GM12865 (cell line): ENCODE data around the gene GAS6.

Experiments used
- DNase-seq: peaks from one replicate; pipeline ENCODE4 v3.0.0; 2010; ENCODE audit warnings: low read depth
- H3K4me3 ChIP-seq: 2 replicates; pipeline ENCODE4 v1.5.1; 2011; ENCODE audit warnings: mild to moderate bottlenecking, low read depth, low read length, control low read depth
- TF ChIP-seq, protein P1 (sequence below): IDR thresholded peaks from 2 replicates; pipeline ENCODE4 v1.5.1; 2011; ENCODE audit warnings: low read length, control low read depth, low read depth, inconsistent platforms; ENCODE audit not compliant: insufficient read depth; ENCODE audit errors: missing control alignments

Gene GAS6

DNA sequence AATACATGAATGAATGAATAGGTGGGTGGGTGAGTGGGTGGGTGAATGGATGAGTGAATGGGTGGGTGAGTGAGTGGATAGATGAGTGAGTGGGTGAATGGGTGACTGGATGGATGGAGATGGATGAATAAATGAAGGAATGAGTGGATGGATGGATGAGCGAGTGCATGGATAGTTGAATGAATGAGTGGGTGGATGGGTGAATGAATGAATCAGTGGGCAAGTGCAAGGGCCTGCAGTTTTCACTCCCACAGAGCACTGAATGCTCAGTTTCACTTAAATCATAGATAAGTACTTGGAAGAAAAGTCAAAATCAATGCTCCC is 12.4 kb downstream of the GAS6 start:
- no peak overlapping the region for H3K4me3 ChIP-seq
- DNase-seq, result no peak
- TF ChIP-seq, protein P1, sequence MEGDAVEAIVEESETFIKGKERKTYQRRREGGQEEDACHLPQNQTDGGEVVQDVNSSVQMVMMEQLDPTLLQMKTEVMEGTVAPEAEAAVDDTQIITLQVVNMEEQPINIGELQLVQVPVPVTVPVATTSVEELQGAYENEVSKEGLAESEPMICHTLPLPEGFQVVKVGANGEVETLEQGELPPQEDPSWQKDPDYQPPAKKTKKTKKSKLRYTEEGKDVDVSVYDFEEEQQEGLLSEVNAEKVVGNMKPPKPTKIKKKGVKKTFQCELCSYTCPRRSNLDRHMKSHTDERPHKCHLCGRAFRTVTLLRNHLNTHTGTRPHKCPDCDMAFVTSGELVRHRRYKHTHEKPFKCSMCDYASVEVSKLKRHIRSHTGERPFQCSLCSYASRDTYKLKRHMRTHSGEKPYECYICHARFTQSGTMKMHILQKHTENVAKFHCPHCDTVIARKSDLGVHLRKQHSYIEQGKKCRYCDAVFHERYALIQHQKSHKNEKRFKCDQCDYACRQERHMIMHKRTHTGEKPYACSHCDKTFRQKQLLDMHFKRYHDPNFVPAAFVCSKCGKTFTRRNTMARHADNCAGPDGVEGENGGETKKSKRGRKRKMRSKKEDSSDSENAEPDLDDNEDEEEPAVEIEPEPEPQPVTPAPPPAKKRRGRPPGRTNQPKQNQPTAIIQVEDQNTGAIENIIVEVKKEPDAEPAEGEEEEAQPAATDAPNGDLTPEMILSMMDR, result no peak

DNA sequence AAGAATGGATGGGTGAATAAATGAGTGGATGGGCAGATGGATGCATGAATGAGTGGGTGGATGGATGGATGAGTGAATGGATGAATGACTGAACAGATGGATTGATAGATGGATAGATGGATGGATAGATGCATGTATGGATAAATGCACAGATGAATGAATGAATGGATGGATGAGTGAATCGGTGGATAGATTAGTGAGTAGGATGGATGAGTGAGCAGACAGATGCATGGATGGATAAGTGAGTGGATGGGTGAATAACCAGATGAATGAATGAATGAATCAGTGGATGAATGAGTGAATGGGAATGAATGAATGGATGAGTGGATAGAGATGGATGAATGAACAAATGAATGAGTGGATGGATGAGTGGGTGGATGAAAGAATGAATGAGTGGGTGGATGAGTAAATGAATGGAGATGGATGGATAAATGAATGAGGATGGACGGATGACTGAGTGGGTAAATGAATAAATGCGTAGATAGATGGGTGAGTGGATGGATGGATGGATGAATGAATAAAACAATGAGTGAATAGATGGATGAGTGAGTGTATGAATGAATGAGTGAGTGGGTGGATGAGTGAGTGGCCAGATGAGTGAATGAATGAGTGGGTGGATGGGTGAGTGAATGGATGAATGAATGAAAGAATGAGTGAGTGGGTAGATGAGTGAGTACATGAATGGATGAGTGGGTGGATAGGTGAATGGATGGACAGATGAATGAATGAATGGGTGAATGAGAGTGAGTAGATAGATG is 13.0 kb downstream of the GAS6 start:
- H3K4me3 ChIP-seq, result no peak overlapping the region
- DNase-seq, result no peak
- TF ChIP-seq, protein P1, result no peak

DNA sequence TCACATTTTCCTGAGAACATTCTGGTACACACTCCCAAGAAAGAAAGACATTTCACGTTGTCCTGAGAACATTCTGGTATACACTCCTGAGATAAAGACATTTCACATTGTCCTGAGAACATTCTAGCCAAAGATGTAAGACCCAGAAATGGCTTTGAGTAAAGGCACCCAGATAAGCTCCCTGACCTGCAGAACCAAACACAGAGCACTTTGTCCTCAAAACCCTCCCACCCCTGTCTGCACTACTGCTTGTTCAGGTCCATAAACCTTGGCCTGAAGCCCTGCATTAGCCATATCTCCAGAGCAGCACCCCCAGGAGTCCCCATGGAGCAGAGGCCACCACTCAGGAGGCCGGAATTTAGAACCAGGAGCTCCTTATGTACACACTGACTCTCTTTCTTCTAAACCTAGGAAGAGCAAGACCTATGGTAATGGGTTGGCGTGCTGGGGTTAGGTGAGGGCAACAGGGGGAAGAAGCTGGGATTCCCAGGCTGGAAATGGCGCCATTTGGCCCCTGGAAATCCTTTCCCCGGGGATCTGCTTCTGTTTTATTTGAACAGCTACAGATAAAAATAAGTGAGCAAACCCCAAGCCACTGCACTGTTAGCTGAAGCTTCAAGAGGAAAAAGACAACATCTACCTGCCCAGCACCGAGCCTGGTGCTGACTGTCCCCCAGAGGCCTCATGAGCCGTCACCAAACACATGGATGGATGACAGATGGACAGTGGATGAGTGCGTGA is 13.7 kb downstream of the GAS6 start:
- DNase-seq, result no peak
- TF ChIP-seq, protein P1, result no peak
- H3K4me3 ChIP-seq, result no peak overlapping the region

DNA sequence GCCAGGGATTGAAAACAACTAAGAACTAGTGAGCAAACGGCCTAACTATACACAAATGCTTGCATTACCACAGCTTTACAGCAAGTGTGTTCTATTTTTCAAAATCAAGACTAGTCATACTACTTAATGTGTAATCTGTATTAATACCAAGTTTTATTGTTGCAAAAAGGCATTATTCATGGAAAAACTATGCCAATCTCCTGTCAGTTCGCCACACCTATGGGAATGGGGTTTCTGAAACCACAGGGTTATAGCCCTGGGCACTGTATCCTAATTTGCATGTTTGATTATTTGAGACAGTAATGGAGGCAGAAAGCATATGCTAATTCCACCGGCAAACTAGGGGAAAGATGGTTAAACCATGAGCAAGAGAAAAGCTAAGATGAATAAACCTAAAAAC is 14.3 kb downstream of the GAS6 start:
- DNase-seq, result no peak
- H3K4me3 ChIP-seq, result no peak overlapping the region
- TF ChIP-seq, protein P1, result no peak

DNA sequence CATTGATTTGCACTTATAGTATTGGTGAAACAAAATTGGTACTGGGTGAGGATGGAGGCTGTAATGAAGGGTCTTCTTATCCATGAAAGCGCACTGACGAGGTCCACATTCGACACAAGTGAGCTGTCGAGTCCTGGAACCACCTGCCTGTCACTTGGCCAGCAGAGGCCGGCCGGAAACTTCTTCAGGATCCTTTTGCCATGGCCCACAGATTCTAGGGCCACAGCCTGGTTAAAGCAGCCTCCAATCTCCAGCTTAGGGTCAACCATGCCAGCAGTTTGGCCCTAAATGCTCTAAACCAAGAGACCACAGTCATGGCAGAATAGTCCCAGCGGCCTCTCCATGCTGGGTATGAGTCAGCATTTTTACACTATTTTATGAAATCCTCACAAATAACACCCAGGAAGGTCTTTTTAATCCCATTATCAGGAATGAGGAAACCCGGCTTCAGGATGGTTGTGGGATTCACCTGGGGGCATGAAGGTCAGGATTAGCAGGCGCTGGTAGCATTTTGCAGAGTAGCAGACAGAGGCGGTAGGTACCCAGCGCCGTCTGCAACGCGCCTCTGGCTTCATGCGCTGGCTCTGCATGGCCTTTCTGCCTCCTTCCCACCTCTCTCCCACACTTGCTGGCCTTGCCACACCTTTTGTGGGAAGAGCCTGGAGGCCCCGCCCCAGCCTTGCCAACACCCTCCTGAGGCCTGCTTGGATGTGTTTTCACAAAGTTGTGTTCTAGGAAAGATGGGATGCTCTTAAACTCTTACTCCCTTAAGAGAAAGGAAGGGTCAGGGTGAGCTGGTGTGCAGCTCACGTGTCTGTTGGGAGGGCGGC is 15.2 kb downstream of the GAS6 start:
- no peak overlapping the region for H3K4me3 ChIP-seq
- TF ChIP-seq, protein P1, result no peak
- DNase-seq, result no peak

DNA sequence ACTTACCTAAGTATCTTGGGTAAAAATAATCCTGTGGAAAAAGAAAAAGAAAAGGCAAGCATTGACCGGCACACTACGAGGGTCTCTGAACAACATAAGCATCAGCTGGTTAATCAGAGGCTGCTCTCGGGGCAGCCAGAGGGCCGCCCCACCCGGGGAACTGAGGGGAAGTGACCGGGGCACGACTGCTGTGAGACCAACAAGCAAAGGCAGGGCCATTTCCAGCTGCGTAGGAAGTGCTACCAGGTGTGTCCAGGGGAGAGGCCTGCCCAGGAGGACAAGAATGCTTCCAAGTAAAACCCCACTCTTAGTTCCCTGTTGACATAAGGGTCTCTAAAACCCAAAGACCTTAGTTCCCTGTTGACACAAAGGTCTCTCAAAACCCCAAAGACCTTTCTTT is 15.9 kb downstream of the GAS6 start:
- TF ChIP-seq, protein P1, result no peak
- H3K4me3 ChIP-seq, result no peak overlapping the region
- no peak for DNase-seq
